ENCODE measurements around the gene SIX2. TPM values are rescaled to one million over a fixed set of nuclear protein-coding genes. Genes with fewer than 3 reads are reported as not detected.

Gene SIX2
- total and polyA plus RNA-seq, 2 of the 8 experiments (the other 6 are each of a cell fraction or from before 2014, with no cell fraction given): 0.47 to 1.0 TPM

- no peak overlapping the region for H3K14ac ChIP-seq (ENCODE audit: insufficient read length)
- H4K5ac ChIP-seq (ENCODE audit: insufficient read length, low read depth, low read length): no peak overlapping the region
- H3K23me2 ChIP-seq (ENCODE audit: low read depth, low read length): no peaks in the 10 kb centered on the region
- no peaks in the 10 kb centered on the region for H4K20me1 ChIP-seq (replicated peaks in 1 of 2; ENCODE audit: control insufficient read depth in 1 of 2, insufficient read depth in 2 of 2, low read length in 2 of 2)
- H2BK20ac ChIP-seq (ENCODE audit: low read length): no peak overlapping the region
- H2AK5ac ChIP-seq (ENCODE audit: low read depth, low read length): no peak overlapping the region
- no peak overlapping the region for H2BK15ac ChIP-seq (ENCODE audit: low read length)
- H3K9me3 ChIP-seq (ENCODE audit: insufficient read depth in 2 of 2, low read depth in 1 of 2, low read length in 1 of 2): no peaks in the 10 kb centered on the region
- H2BK120ac ChIP-seq (replicated peaks; ENCODE audit: low read depth, low read length): no peak overlapping the region
- no peaks in the 10 kb centered on the region for H3K27me3 ChIP-seq (replicated peaks in 1 of 4; ENCODE audit: control insufficient read depth in 3 of 4, extremely low read depth in 1 of 4, insufficient read depth in 3 of 4, low read length in 3 of 4)
- H3K4me1 ChIP-seq (replicated peaks in 1 of 4; ENCODE audit: control insufficient read depth in 3 of 4, insufficient read depth in 4 of 4, low read length in 3 of 4): peaks cover 0 to 4% (median 1%) of the 10 kb centered on the region in 4 experiments; a peak in 4 of 7 replicates
- no peaks in the 10 kb centered on the region for H3K36me3 ChIP-seq (ENCODE audit: control insufficient read depth in 2 of 4, insufficient read depth in 4 of 4, low read length in 3 of 4)
- no peak overlapping the region for H3K27ac ChIP-seq (ENCODE audit: low read depth, low read length)
- H3K4me2 ChIP-seq (ENCODE audit: insufficient read depth in 1 of 2, low read depth in 2 of 2, low read length in 2 of 2): no peak overlapping the region
- WGBS, 2 experiments (ENCODE audit: extremely low coverage in 1 of 2, insufficient coverage in 1 of 2, insufficient read length in 1 of 2, insufficient replicate concordance in 2 of 2, low coverage in 1 of 2, low lambda C conversion rate in 2 of 2, missing lambda C conversion rate in 1 of 2): 75% methylated on average over 9 of the region's 9 CpGs; no CpG with 5 or more reads in 1 of the 2 experiments
- DNase-seq (ENCODE audit: low read depth in 1 of 2, low spot score in 2 of 2): no peak
- H3K79me1 ChIP-seq (ENCODE audit: low read depth, low read length): no peaks in the 10 kb centered on the region
- no peak for FAIRE-seq
- H3K4ac ChIP-seq (replicated peaks; ENCODE audit: insufficient read length, low read depth, low read length): no peak overlapping the region
- H3K9ac ChIP-seq (replicated peaks in 1 of 4; ENCODE audit: extremely low read depth in 1 of 4, low read depth in 3 of 4, low read length in 3 of 4): no peak overlapping the region
- CTCF ChIA-PET (ENCODE audit: partially characterized antibody): interaction anchor here (0.7 to 7.8 kb wide), 34 partner anchors 9 to 603 kb away, joined by 3 to 105 read pairs (median 4); partner anchors contain the start of gene SIX2
- H3K23ac ChIP-seq (ENCODE audit: insufficient read length): no peak overlapping the region
- H3K4me3 ChIP-seq (ENCODE audit: extremely low read depth in 1 of 4, insufficient read depth in 2 of 4, low read depth in 3 of 4, low read length in 4 of 4): no peak overlapping the region
- H3K18ac ChIP-seq (ENCODE audit: extremely low read depth, low read length): no peak overlapping the region
- no peaks in the 10 kb centered on the region for H3K79me2 ChIP-seq (ENCODE audit: control insufficient read depth in 1 of 2, insufficient read depth in 2 of 2, low read length in 2 of 2)
- POLR2A ChIA-PET (ENCODE audit: partially characterized antibody): interaction anchor here (1.2 to 1.3 kb wide), 2 partner anchors 30 to 627 kb away, joined by 3 read pairs; no protein-coding TSS in a partner anchor
- no peak overlapping the region for H2AFZ ChIP-seq (ENCODE audit: low read length)
- no peak overlapping the region for H4K8ac ChIP-seq (ENCODE audit: extremely low read depth, insufficient read depth, low read length)
- no peak overlapping the region for H2BK12ac ChIP-seq (ENCODE audit: low read depth, low read length)
- H2BK5ac ChIP-seq (ENCODE audit: low read depth, low read length): no peak overlapping the region
- H3K56ac ChIP-seq (replicated peaks; ENCODE audit: insufficient read length, low read depth, low read length): no peak overlapping the region
- H4K91ac ChIP-seq (replicated peaks; ENCODE audit: insufficient read length, low read length): no peak overlapping the region
- TF ChIP-seq GTF2F1 (IDR thresholded peaks at IDR 0.05; ENCODE audit: borderline replicate concordance, low read depth, low read length) (no peak), NANOG (IDR thresholded peaks at IDR 0.05; ENCODE audit: insufficient read depth, low read depth, low read length, poor library complexity, severe bottlenecking) (no peak), RAD21 (IDR thresholded peaks at IDR 0.05 in 1 of 2, conservative IDR thresholded peaks at IDR 0.05 in 1 of 2; ENCODE audit: low read depth in 2 of 2, low read length in 2 of 2) (no peak), EZH2 (IDR thresholded peaks at IDR 0.05; ENCODE audit: low read depth, low read length, severe bottlenecking) (no peak), ATF3 (IDR thresholded peaks at IDR 0.05; ENCODE audit: insufficient read depth, low read depth, low read length) (no peak), SAP30 (IDR thresholded peaks at IDR 0.05; ENCODE audit: insufficient read depth, insufficient replicate concordance, low read length) (no peak), TAF1 (IDR thresholded peaks at IDR 0.05; ENCODE audit: low read depth, low read length) (no peak), EGR1 (IDR thresholded peaks at IDR 0.05; ENCODE audit: borderline replicate concordance, low read depth, low read length) (no peak), SP1 (IDR thresholded peaks at IDR 0.05; ENCODE audit: low read depth, low read length) (no peak), TCF12 (IDR thresholded peaks at IDR 0.05; ENCODE audit: low read depth, low read length) (no peak), SP4 (IDR thresholded peaks at IDR 0.05; ENCODE audit: low read length) (no peak)
Measured at GRCh38 chr2:44980751-44981713, 28.2 kb downstream of the SIX2 start.
